Fibroblast of the aortic adventitia (primary cell): ENCODE measurements around the gene EXD3. TPM values are rescaled to one million over a fixed set of nuclear protein-coding genes. Genes with fewer than 3 reads are reported as not detected.

ENCODE experiments used
- DNase-seq: peaks from one replicate; pipeline ENCODE4 v3.0.0-alpha.2; 2010; ENCODE audit warnings: low read depth
- H3K4me3 ChIP-seq: 2 replicates; pipeline ENCODE4 v1.5.1; 2011; ENCODE audit warnings: low read depth, mild to moderate bottlenecking, control low read depth, low read length, moderate library complexity
- total RNA-seq: library from RNA; depleted of rRNA; stranded (reverse); fragments of >200 nt; gene quantifications from 2 replicates; pipeline ENCODE4 v1.2.3, GENCODE V29; 2012; ENCODE audit warnings: low replicate concordance
- TF ChIP-seq, protein P1 (sequence below): IDR thresholded peaks from 2 replicates; pipeline ENCODE4 v1.5.1; 2011; ENCODE audit warnings: mild to moderate bottlenecking, low read length, control low read depth, inconsistent platforms; ENCODE audit not compliant: insufficient read depth

The EXD3 gene
- total RNA-seq, 1 donor, result 5.2 TPM

DNA sequence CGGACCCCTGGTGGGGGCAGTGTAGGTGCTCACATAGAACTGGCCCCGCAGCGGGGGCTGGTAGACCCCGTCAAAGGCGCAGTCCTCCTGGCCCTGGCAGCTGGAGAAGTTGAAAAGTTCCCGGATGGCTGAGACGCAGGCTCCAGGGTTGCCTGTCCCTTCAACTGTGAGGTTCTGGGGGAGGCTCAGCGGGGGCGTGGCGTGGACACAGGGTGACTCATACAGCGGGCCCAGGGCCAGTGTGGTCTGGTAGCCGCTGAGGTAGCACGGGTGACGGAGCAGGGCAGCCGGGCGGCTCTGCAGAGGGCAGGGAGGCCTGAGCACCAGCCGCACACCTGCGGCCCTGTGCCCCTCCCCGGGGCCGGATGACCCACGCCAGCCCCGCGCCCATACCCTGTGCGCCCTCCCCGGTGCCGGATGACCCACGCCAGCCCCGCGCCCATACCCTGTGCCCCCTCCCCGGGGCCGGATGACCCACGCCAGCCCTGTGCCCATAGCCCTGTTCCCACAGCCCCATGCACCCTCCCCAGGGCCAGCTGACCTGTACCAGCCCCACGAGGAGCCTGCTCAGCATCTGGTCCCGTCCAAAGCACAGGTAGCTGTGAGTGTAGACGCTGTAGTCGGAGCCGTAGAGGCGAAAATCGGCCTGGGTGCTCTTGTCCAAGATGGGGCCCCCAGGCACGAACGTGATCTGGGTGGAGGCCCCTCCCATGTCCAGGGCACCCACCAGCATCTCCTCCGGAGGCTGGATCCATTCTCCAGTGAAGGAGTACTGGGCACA is 13.2 kb upstream of the EXD3 start:
- peak; percentile 73 for DNase-seq
- H3K4me3 ChIP-seq, result no peak overlapping the region
- TF ChIP-seq, protein P1, sequence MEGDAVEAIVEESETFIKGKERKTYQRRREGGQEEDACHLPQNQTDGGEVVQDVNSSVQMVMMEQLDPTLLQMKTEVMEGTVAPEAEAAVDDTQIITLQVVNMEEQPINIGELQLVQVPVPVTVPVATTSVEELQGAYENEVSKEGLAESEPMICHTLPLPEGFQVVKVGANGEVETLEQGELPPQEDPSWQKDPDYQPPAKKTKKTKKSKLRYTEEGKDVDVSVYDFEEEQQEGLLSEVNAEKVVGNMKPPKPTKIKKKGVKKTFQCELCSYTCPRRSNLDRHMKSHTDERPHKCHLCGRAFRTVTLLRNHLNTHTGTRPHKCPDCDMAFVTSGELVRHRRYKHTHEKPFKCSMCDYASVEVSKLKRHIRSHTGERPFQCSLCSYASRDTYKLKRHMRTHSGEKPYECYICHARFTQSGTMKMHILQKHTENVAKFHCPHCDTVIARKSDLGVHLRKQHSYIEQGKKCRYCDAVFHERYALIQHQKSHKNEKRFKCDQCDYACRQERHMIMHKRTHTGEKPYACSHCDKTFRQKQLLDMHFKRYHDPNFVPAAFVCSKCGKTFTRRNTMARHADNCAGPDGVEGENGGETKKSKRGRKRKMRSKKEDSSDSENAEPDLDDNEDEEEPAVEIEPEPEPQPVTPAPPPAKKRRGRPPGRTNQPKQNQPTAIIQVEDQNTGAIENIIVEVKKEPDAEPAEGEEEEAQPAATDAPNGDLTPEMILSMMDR, result no peak

DNA sequence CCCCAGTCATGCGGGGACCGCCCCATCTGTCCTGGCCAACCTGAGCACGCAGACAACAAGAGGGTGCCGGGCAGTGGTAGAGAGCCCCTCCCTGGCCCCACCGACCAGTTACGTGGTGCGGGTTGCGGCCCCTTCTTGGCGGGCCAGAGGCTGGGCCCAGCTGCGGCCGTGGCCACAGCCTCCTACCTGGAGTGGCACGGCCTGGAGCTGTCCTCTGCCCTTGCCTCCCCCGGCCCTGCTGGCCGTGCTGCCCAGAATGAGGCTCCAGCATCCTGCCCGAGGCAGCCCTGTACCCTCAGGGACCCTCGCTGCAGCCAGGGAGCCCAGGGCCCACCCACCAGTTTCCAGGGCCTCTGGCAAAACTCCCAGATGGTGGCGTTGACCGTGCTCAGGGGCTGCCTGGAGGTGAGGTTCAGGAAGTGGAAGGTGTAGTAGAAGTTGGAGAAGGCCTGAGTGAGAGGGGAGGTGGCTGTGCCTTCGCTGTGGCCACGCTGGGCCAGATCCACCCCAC is 12.5 kb upstream of the EXD3 start:
- no peak overlapping the region for H3K4me3 ChIP-seq
- TF ChIP-seq, protein P1, result no peak
- DNase-seq, result no peak

DNA sequence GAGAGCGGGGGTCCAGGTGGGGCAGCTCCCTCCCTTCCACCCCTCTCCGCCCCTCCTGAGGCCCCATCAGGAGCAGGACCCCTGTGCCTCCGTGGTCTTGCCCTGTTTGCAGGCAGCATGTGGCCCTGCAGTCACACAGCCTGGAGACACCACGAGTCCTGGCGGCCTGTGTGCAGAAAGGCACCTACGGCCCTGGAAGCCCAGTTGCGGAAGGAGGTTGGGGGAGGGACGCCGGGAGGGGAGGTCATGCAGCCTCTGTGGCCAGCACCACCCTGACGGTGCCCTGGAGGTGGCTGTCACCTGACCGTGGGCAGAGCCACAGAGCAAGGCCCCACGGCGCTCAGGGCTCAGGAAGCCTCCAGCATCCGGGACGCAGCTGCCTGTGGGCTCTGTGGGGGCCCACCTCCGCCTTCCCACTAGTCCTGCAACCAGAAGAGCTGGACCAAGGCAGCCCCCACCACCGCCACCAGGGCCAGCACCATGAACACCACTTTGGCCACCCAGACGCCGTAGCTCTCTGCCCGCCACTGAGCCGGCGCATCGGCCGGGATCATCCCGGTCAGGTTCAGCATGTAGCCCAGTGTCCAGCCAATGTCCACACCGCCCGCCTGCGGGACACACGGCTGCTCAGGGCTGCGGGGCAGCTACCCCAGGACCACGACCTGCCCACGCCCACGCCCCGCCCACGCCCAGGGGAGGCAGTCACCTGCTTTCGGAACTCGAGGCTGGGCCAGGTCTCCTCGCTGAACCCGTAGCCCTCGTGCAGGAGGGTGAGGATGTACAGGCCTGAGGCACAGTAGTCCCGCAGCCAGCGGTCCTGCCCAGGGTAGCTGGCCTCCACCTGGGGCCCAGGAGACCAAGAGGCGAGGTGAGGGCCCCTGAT is 11.8 kb upstream of the EXD3 start:
- no peak for DNase-seq
- no peak overlapping the region for H3K4me3 ChIP-seq
- TF ChIP-seq, protein P1, result no peak

DNA sequence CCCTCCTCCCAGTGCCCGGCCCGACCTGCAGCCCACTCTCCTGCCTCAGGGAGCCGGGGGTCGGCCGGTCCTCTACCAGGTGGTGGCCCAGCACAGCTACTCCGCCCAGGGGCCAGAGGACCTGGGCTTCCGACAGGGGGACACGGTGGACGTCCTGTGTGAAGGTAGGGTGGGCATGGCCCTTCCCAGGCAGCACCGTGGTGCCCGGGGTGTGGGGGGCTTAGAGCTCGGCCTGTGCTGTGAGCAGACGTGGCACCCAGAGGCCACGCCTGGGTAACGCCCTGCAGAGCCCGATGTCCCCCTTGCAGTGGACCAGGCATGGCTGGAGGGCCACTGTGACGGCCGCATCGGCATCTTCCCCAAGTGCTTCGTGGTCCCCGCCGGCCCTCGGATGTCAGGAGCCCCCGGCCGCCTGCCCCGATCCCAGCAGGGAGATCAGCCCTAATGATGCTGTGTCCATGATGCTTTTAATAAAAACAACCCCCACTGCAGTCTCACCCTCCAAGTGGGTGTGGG is 11.0 kb upstream of the EXD3 start:
- DNase-seq, result no peak
- H3K4me3 ChIP-seq, result no peak overlapping the region
- TF ChIP-seq, protein P1, result no peak

DNA sequence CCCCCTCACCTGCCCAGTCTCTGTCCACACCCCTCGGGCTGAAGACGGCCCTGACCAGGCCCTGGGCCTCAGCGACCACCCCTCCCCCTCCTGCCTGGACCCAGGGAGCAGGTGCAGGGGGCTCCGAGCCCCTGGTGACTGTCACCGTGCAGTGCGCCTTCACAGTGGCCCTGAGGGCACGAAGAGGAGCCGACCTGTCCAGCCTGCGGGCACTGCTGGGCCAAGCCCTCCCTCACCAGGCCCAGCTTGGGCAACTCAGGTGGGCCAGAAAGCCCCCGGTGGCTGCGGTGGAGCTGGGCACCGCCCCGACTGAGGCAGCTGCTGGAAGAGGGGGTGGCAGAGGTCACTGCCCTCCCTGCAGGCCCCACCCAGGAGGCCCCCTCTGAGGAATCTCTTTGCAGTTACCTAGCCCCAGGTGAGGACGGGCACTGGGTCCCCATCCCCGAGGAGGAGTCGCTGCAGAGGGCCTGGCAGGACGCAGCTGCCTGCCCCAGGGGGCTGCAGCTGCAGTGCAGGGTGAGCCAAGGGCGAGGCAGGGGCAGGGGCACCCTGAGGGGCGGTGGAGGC is 10.5 kb upstream of the EXD3 start:
- TF ChIP-seq, protein P1, result no peak
- H3K4me3 ChIP-seq, result no peak overlapping the region
- DNase-seq, result no peak

DNA sequence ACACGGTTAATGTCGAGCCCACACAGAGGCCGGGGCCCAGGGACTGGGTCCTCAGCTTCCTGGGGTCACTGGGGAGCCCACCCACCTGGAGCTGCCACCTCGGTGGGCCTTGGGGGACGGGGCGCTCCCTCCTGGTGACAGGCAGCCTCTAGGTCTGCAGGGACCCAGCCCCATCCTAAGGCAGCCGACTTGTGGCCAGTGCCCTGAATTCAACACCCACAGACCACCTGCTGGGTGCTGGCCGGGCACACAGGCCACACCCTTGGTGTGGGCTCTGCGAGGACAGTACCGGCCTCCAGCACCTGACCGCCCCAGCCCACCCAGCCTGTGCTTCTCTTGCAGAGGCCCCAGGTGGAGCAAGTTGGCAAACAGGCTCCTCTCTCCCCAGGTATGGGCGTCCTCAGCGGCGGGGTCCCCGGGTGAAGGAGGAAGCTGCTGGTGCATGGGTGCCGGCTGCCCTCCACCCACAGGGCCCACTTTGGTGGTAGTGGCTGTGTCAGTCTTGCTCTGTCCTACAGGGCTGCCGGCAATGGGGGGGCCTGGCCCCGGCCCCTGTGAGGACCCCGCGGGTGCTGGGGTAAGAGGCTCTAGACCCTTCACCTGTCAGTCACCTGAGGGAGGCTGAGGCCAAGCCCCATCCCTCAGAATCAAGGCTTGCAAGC is 9.9 kb upstream of the EXD3 start:
- no peak overlapping the region for H3K4me3 ChIP-seq
- DNase-seq, result no peak
- TF ChIP-seq, protein P1, result no peak
